HFFc6 (cell line): Measurements from ENCODE around the gene SCARB1. TPM values are rescaled to one million over a fixed set of nuclear protein-coding genes. Genes with fewer than 3 reads are reported as not detected.

Source experiments
- DNase-seq: peaks from one replicate; pipeline ENCODE4 v3.0.0-alpha.2; 2018
- H3K27ac Mint-ChIP-seq: 2 replicates; pipeline ENCODE4 v1.8.0; 2020; ENCODE audit warnings: mild to moderate bottlenecking, mixed read lengths
- H3K27me3 Mint-ChIP-seq: 2 replicates; pipeline ENCODE4 v1.8.0; 2021; ENCODE audit warnings: mild to moderate bottlenecking, moderate library complexity, mixed read lengths; ENCODE audit not compliant: insufficient read depth
- H3K36me3 Mint-ChIP-seq: 2 replicates; pipeline ENCODE4 v1.8.0; 2021; ENCODE audit warnings: low read depth, mixed read lengths
- H3K4me1 Mint-ChIP-seq: 2 replicates; pipeline ENCODE4 v1.8.0; 2020; ENCODE audit warnings: low read depth, mixed read lengths
- H3K4me3 Mint-ChIP-seq: 2 replicates; pipeline ENCODE4 v1.8.0; 2020; ENCODE audit warnings: mild to moderate bottlenecking, moderate library complexity, mixed read lengths
- H3K9me3 Mint-ChIP-seq: 2 replicates; pipeline ENCODE4 v1.8.0; 2020; ENCODE audit warnings: mild to moderate bottlenecking, mixed read lengths
- CTCF ChIP-seq: fragments of 200-600 bp; sonication (generic); IDR thresholded peaks from 2 replicates; pipeline ENCODE4 v1.5.0; 2021; ENCODE audit warnings: antibody characterized with exemption, mild to moderate bottlenecking
- total RNA-seq, 6 experiments: library from RNA; stranded (reverse); fragmentation: NEBNext Ultra II Directional; extraction: Animal tissue kit (Norgen Biotek cat#: 25700); gene quantifications; 2 replicates in 1 of 6; 3 replicates in 5 of 6; pipeline ENCODE4 v1.2.3, GENCODE V29; 2021

Gene SCARB1
- total RNA-seq, 6 experiments from 2014 or later: 34.8 to 46.3 (median 36.8) TPM

DNA sequence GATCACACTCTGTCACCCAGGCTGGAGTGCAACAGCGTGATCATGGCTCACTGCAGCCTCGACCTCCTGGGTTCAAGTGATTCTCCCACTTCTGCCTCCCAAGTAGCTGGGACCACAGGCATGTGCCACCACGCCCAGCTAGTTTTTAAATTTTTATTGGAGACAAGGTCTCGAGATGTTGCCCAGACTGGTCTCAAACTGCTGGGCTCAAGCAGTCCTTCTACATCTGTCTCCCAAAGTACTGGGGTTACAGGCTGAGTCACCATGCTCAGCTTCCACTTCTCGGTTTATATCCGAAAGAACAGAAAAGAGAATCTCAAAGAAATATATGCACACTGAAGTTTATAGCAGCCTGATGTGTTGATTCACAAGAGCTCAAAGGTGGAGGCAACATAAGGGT, 107.5 kb downstream of the SCARB1 start:
- peaks cover 17% of the 10 kb centered on the region for H3K27me3 Mint-ChIP-seq
- no peak for TF ChIP-seq CTCF
- no peak overlapping the region for H3K27ac Mint-ChIP-seq
- peaks cover 21% of the 10 kb centered on the region for H3K9me3 Mint-ChIP-seq
- peaks cover 31% of the 10 kb centered on the region for H3K4me1 Mint-ChIP-seq
- H3K36me3 Mint-ChIP-seq: peaks cover 23% of the 10 kb centered on the region
- H3K4me3 Mint-ChIP-seq: no peak overlapping the region
- no peak for DNase-seq

DNA sequence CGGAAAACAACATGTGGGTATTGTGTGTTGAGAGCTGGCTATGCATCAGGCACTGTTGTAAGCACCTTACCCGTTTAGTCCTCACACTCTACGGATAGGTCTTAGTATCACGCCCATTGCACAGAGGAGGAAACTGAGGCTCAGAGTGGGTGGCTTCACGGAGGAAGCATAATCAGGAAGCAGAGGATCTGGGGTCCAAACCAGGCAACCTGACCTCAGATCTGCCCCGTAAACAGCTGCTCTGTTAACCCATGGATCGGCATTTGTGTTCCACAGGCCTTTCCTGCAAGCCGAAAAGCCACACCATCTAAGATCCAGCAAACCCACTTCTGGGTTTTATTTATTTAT, 107.9 kb downstream of the SCARB1 start:
- peak overlapping the region; percentile 64; the same call in 1 of the 2 replicates for H3K4me3 Mint-ChIP-seq
- peaks cover 23% of the 10 kb centered on the region for H3K36me3 Mint-ChIP-seq
- DNase-seq: no peak
- TF ChIP-seq CTCF: no peak
- peaks cover 14% of the 10 kb centered on the region for H3K27me3 Mint-ChIP-seq
- peaks cover 31% of the 10 kb centered on the region for H3K4me1 Mint-ChIP-seq
- H3K27ac Mint-ChIP-seq: peak overlapping the region; percentile 84; the same call in 1 of the 2 replicates
- peaks cover 21% of the 10 kb centered on the region for H3K9me3 Mint-ChIP-seq

DNA sequence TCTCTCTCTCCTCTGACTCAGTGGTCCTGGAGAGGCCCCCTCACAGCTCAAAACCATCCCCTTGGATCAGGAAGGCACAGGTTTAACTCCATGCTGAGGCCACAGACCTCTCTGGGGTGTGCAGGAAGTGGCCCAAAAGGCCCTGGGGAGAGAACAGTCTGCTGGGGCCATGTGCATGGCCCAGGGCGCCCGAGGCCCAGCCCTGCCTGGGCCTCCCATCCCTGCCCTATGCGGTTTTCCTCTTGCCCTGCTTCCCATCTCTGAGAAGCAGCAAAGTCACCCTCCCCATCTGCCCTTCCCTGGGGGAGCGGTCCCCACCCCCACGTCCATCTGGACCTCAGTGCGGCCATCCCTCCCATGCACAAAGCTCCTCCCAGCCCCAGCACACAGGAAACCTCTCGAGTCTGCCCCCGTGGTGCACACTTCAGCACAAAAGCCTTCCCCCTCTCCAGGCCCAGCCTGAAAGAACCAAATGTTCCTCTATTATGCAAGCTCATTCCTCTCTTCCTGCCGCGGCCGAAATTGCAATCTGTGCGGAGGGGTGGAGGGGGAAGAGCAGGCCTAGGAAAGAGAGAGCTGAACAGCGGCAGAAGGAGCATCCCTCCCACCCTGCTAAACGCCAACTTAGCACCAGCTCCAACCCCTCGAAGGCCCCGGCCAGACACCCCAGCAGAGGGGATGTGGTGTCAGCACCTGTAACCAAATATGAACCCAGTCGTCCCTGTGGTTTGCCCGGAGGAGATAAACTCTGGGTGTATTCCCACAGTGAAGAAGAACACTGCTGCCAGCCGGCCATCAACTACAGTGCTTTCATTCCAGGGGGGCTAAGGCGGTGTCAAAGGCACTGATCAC, 108.5 kb downstream of the SCARB1 start:
- TF ChIP-seq CTCF: no peak

DNA sequence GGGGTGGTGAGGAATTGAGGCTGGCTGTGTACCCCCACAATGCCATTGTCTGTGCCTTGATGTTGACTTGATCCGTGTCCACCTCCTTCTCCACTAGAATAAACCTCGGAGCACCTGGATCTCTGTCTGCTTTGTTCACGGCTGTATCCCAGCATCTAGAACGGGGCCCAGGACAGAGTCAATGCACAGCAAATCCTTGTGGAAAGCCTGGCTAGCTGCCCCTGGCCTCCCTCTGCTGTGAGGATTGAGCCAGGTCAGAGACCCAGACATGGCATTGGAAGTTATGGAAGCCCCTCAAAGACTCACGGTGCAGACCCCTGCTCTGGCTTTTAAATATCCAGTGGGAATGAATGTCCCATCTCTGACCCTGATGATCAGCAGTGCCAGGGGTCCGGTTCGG, 109.2 kb downstream of the SCARB1 start:
- Mint-ChIP-seq H3K9me3 (peaks cover 21% of the 10 kb centered on the region), H3K36me3 (peaks cover 23% of the 10 kb centered on the region), H3K4me1 (peaks cover 31% of the 10 kb centered on the region), H3K4me3 (no peak overlapping the region), H3K27ac (peak overlapping the region; percentile 84), H3K27me3 (peaks cover 14% of the 10 kb centered on the region)
- DNase-seq: no peak
- no peak for TF ChIP-seq CTCF

More for the DNA sequence above, 108.5 kb downstream of the SCARB1 start:
- Mint-ChIP-seq H3K4me3 (peak overlapping the region; percentile 64), H3K36me3 (peaks cover 23% of the 10 kb centered on the region), H3K27me3 (peaks cover 14% of the 10 kb centered on the region), H3K4me1 (peaks cover 31% of the 10 kb centered on the region), H3K9me3 (peaks cover 21% of the 10 kb centered on the region), H3K27ac (peak overlapping the region; percentile 84)
- DNase-seq: peak; percentile 78

DNA sequence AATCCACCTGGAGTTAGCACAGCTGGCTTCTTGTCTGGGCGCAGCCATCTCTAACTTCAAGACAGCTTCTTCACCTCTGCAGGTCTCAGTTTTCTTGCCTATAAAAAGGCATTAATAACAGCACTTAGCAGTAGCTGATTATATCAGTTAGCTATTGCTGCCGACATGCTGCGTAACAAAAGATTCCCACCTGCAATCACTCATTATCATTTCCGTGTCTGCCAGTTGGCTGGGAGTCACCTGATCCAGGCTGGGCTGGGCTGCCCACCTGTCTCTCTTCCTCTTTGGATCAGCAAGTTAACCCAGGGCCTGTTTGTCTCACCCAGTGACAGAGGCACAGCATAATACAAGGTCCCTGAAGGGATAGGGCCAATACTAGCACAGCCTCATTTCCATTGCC, 109.7 kb downstream of the SCARB1 start:
- DNase-seq: no peak
- Mint-ChIP-seq H3K4me3 (no peak overlapping the region), H3K27ac (no peak overlapping the region), H3K9me3 (peaks cover 21% of the 10 kb centered on the region), H3K4me1 (peaks cover 31% of the 10 kb centered on the region), H3K27me3 (peaks cover 12% of the 10 kb centered on the region), H3K36me3 (peaks cover 23% of the 10 kb centered on the region)
- no peak for TF ChIP-seq CTCF
